HuH-7.5 (cell line): ENCODE results near the gene TNFRSF17.

Experiments used
- DNase-seq: peaks from one replicate; pipeline ENCODE4 v3.0.0; 2011; ENCODE audit warnings: low spot score

TNFRSF17 gene

GRCh38 chr16:11972128-11972527, 7.1 kb downstream of the TNFRSF17 start:
- no peak for DNase-seq

- no peak for DNase-seq
These were observed 8.1 kb downstream of the TNFRSF17 start for GRCh38 chr16:11973070-11973469.

- no peak for DNase-seq
These were observed 11.9 kb downstream of the TNFRSF17 start for GRCh38 chr16:11976850-11977375.

- no peak for DNase-seq
These were observed 12.5 kb downstream of the TNFRSF17 start for GRCh38 chr16:11977376-11978041.

GRCh38 chr16:11978080-11978479, 13.1 kb downstream of the TNFRSF17 start:
- no peak for DNase-seq

- DNase-seq = no peak
These were observed 14.1 kb downstream of the TNFRSF17 start for GRCh38 chr16:11979013-11979672.

- DNase-seq = no peak
These were observed 15.3 kb downstream of the TNFRSF17 start for GRCh38 chr16:11980136-11980844.

- no peak for DNase-seq
These were observed 20.2 kb downstream of the TNFRSF17 start for GRCh38 chr16:11985250-11985649.

GRCh38 chr16:11986521-11987057, 21.6 kb downstream of the TNFRSF17 start:
- no peak for DNase-seq

- no peak for DNase-seq
These were observed 23.4 kb downstream of the TNFRSF17 start for GRCh38 chr16:11988258-11988978.

- DNase-seq = no peak
These were observed 25.8 kb downstream of the TNFRSF17 start for GRCh38 chr16:11990702-11991390.

GRCh38 chr16:11992008-11992584, 27.1 kb downstream of the TNFRSF17 start:
- no peak for DNase-seq

GRCh38 chr16:11992586-11993524, 27.8 kb downstream of the TNFRSF17 start:
- DNase-seq = no peak

GRCh38 chr16:11994143-11995119, 29.4 kb downstream of the TNFRSF17 start:
- DNase-seq = no peak

GRCh38 chr16:11996433-11997330, 31.7 kb downstream of the TNFRSF17 start:
- DNase-seq = no peak

GRCh38 chr16:12000032-12000431, 35.0 kb downstream of the TNFRSF17 start:
- DNase-seq = no peak

- DNase-seq = no peak
These were observed 37.5 kb downstream of the TNFRSF17 start for GRCh38 chr16:12002447-12003006.
